IPS-18a (cell line): ENCODE results near the gene ANKS1B.
"Not testable (repeated sequence)": the region's sequence is repeated elsewhere in the genome, so short reads cannot be mapped to it uniquely, and the experiment has no call there.

Experiments used
- H3K27ac ChIP-seq: one replicate; pipeline ENCODE4 v1.5.1; 2013; ENCODE audit warnings: low read length
- H3K27me3 ChIP-seq: one replicate; pipeline ENCODE4 v1.6.1; 2013; ENCODE audit warnings: mild to moderate bottlenecking, low read length; ENCODE audit not compliant: control insufficient read depth, insufficient read depth
- H3K36me3 ChIP-seq: one replicate; pipeline ENCODE4 v1.6.1; 2013; ENCODE audit warnings: low read depth, low read length; ENCODE audit not compliant: control insufficient read depth
- H3K4me1 ChIP-seq: one replicate; pipeline ENCODE4 v1.6.1; 2013; ENCODE audit warnings: low read depth, low read length; ENCODE audit not compliant: control insufficient read depth
- H3K4me3 ChIP-seq: one replicate; pipeline ENCODE4 v1.5.1; 2013; ENCODE audit warnings: low read length
- H3K9ac ChIP-seq: one replicate; pipeline ENCODE4 v1.6.1; 2013; ENCODE audit warnings: mild to moderate bottlenecking, low read length, moderate library complexity
- H3K9me3 ChIP-seq: one replicate; pipeline ENCODE4 v1.6.1; 2013; ENCODE audit warnings: low read depth, low read length; ENCODE audit not compliant: control insufficient read depth

The ANKS1B gene

DNA sequence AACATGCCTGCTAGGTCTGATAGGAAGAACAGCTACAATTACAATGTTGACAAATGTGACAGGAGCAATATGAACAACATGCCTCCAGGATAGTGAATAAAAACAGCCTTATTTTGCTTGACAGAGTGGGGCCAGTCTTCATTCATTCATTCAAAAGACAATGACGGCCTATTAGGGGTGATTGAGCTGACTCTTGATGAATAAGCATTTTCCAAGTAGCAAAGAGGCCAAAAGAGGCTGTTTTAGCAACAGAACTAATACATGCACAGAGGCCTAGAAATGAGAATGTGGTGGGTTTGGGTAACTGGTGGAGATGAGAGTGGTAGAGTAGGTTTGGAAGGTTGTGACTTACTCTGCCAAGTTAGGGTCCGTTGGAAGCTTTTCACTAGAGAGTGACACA lies 1201.3 kb downstream of the ANKS1B start:
- Histone ChIP-seq H3K9me3 (no peaks in the 10 kb centered on the region), H3K27ac (no peak overlapping the region), H3K4me3 (no peak overlapping the region), H3K36me3 (no peaks in the 10 kb centered on the region), H3K4me1 (no peaks in the 10 kb centered on the region), H3K9ac (no peak overlapping the region), H3K27me3 (no peaks in the 10 kb centered on the region)

DNA sequence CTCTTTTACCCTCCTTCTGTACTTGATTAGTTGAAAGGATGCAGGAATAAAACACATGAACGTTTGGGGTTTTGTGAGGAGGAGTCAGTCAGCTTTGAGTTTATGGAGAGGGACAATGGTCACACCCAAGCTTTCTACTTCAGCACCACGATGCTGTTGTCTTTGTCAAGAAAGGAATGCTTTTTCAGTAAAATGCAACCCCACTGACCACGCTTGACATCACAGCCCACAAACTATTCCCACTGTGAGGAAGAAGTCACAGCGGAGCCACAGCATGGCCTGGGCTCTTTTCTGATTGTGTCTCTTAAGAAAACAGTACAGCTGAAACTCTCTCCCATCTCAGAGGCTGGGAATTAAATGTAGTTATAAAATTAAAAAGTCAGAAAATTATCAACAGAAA lies 1204.5 kb downstream of the ANKS1B start:
- Histone ChIP-seq H3K9me3 (no peaks in the 10 kb centered on the region), H3K9ac (no peak overlapping the region), H3K4me3 (no peak overlapping the region), H3K4me1 (no peaks in the 10 kb centered on the region), H3K27ac (no peak overlapping the region), H3K36me3 (no peaks in the 10 kb centered on the region), H3K27me3 (no peaks in the 10 kb centered on the region)

DNA sequence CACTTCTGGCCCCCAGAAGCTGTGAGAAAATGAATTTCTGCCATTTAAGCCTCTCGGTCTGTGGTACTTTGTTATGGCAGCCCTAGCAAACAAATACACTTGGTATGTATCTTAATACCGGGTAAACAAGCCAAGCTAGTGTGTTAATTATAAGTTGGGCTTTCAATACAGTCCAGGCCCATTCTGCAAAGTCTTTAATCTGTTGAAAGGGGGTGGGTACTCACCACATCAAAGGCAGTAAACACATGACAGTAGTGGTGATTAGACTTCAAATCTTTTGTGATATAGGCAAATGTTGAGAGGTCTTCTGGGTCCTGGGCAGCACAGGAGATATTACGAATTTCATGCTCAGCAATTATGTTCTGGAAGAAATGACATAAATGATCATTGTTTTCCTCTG lies 1211.9 kb downstream of the ANKS1B start:
- Histone ChIP-seq H3K4me3 (no peak overlapping the region), H3K36me3 (no peaks in the 10 kb centered on the region), H3K4me1 (no peaks in the 10 kb centered on the region), H3K9ac (no peak overlapping the region), H3K9me3 (no peaks in the 10 kb centered on the region), H3K27me3 (no peaks in the 10 kb centered on the region), H3K27ac (no peak overlapping the region)

- no peak overlapping the region for H3K9ac ChIP-seq
- no peak overlapping the region for H3K27ac ChIP-seq
- H3K36me3 ChIP-seq, result no peaks in the 10 kb centered on the region
- no peaks in the 10 kb centered on the region for H3K27me3 ChIP-seq
- H3K9me3 ChIP-seq, result no peaks in the 10 kb centered on the region
- H3K4me3 ChIP-seq, result no peak overlapping the region
- no peaks in the 10 kb centered on the region for H3K4me1 ChIP-seq
Measured at GRCh38 chr12:98771811-98772752, 1212.7 kb downstream of the ANKS1B start.

GRCh38 chr12:98770230-98770629 lies 1214.5 kb downstream of the ANKS1B start:
- no peaks in the 10 kb centered on the region for H3K36me3 ChIP-seq
- no peaks in the 10 kb centered on the region for H3K4me1 ChIP-seq
- no peak overlapping the region for H3K9ac ChIP-seq
- no peaks in the 10 kb centered on the region for H3K27me3 ChIP-seq
- H3K4me3 ChIP-seq, result no peak overlapping the region
- H3K27ac ChIP-seq, result no peak overlapping the region
- H3K9me3 ChIP-seq, result no peaks in the 10 kb centered on the region

DNA sequence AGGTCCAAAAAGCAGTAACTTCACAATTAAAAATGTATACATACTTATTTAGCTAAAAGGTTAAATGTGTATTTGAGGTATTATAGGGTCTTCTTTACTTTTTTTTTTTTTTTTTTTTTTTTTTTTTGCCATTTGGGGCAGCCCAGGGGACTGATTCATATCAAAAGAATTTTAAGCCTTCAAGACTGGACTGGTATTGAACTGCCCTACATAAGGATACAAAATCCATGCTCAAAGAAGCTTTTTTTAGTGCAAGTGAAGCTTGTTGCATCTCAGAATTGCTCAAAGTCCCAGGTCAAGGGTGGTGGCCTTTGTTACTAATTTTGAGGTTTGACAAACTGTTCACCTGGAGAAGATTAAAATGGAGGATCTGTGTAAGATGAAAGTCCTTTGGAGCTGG lies 1215.7 kb downstream of the ANKS1B start:
- no peaks in the 10 kb centered on the region for H3K4me1 ChIP-seq
- no peak overlapping the region for H3K4me3 ChIP-seq
- H3K27me3 ChIP-seq, result no peaks in the 10 kb centered on the region

GRCh38 chr12:98767248-98767647 lies 1217.5 kb downstream of the ANKS1B start:
- H3K27ac ChIP-seq, result no peak overlapping the region
- H3K27me3 ChIP-seq, result no peaks in the 10 kb centered on the region
- no peaks in the 10 kb centered on the region for H3K4me1 ChIP-seq
- no peaks in the 10 kb centered on the region for H3K9me3 ChIP-seq
- H3K9ac ChIP-seq, result no peak overlapping the region
- H3K4me3 ChIP-seq, result no peak overlapping the region
- no peaks in the 10 kb centered on the region for H3K36me3 ChIP-seq

More for the DNA sequence above, 1215.7 kb downstream of the ANKS1B start:
- Histone ChIP-seq H3K9ac (no peak overlapping the region), H3K9me3 (no peaks in the 10 kb centered on the region), H3K27ac (no peak overlapping the region), H3K36me3 (no peaks in the 10 kb centered on the region)

GRCh38 chr12:98763656-98764055 lies 1221.1 kb downstream of the ANKS1B start:
- H3K36me3 ChIP-seq, result no peaks in the 10 kb centered on the region
- no peak overlapping the region for H3K27ac ChIP-seq
- H3K27me3 ChIP-seq, result no peaks in the 10 kb centered on the region
- no peaks in the 10 kb centered on the region for H3K4me1 ChIP-seq
- H3K9me3 ChIP-seq, result no peaks in the 10 kb centered on the region
- H3K9ac ChIP-seq, result no peak overlapping the region
- H3K4me3 ChIP-seq, result no peak overlapping the region

- no peak overlapping the region for H3K9ac ChIP-seq
- no peaks in the 10 kb centered on the region for H3K4me1 ChIP-seq
- H3K36me3 ChIP-seq, result no peaks in the 10 kb centered on the region
- no peaks in the 10 kb centered on the region for H3K9me3 ChIP-seq
- H3K4me3 ChIP-seq, result no peak overlapping the region
- H3K27ac ChIP-seq, result no peak overlapping the region
- no peaks in the 10 kb centered on the region for H3K27me3 ChIP-seq
Measured at GRCh38 chr12:98758331-98758730, 1226.4 kb downstream of the ANKS1B start.

DNA sequence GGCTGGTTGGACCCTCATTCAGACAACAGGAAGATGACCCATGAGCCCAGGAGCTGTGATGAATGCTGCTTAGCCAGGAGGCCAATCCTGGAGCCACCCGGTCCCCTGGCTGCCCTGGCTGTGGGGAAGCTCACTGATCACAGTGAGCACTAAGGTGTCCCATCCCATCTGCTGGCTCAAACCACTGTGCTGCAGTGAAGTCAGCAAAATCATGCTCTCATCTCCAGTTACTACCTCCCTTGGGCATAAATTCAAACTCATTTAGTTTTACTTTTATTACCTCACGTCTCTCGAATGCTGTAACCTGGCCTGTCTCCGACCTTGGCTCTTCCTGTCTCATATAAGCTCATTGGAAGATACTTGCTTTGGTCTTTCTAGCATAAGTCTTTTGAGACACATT lies 1227.3 kb downstream of the ANKS1B start:
- no peak overlapping the region for H3K27ac ChIP-seq
- no peaks in the 10 kb centered on the region for H3K36me3 ChIP-seq
- H3K27me3 ChIP-seq, result no peaks in the 10 kb centered on the region
- H3K4me1 ChIP-seq, result no peaks in the 10 kb centered on the region
- no peaks in the 10 kb centered on the region for H3K9me3 ChIP-seq
- H3K4me3 ChIP-seq, result no peak overlapping the region
- H3K9ac ChIP-seq, result no peak overlapping the region

- H3K36me3 ChIP-seq, H3K27me3 ChIP-seq, H3K4me3 ChIP-seq, H3K4me1 ChIP-seq, H3K27ac ChIP-seq, H3K9me3 ChIP-seq, H3K9ac ChIP-seq: not testable (repeated sequence)
Measured at GRCh38 chr12:98755855-98756254, 1228.9 kb downstream of the ANKS1B start.

DNA sequence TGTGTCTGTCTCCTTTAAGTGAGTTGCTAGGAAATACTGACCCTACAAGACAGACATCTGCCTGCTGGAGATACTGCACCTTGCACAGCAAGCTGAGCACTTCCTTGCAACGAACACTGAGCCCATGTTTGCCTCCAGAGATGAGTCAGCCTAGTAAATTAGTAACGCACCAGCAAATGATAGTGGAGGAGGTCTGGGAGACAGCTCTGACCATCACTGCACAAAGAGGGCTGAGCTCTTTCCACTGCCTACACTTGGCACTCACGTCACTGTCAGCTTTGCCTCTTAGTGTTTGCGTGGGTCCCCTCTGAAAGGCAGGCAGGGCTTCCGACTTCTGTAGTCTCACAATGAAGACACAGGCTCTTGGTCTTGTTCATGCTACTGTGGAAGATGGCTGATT lies 1230.6 kb downstream of the ANKS1B start:
- Histone ChIP-seq H3K9ac (no peak overlapping the region), H3K36me3 (no peaks in the 10 kb centered on the region), H3K4me3 (no peak overlapping the region), H3K9me3 (no peaks in the 10 kb centered on the region), H3K4me1 (no peaks in the 10 kb centered on the region), H3K27ac (no peak overlapping the region), H3K27me3 (no peaks in the 10 kb centered on the region)
